Measurements from ENCODE around the gene RNASE3.
"Not testable (repeated sequence)": the region's sequence is repeated elsewhere in the genome, so short reads cannot be mapped to it uniquely, and the experiment has no call there.

RNASE3 gene

DNA sequence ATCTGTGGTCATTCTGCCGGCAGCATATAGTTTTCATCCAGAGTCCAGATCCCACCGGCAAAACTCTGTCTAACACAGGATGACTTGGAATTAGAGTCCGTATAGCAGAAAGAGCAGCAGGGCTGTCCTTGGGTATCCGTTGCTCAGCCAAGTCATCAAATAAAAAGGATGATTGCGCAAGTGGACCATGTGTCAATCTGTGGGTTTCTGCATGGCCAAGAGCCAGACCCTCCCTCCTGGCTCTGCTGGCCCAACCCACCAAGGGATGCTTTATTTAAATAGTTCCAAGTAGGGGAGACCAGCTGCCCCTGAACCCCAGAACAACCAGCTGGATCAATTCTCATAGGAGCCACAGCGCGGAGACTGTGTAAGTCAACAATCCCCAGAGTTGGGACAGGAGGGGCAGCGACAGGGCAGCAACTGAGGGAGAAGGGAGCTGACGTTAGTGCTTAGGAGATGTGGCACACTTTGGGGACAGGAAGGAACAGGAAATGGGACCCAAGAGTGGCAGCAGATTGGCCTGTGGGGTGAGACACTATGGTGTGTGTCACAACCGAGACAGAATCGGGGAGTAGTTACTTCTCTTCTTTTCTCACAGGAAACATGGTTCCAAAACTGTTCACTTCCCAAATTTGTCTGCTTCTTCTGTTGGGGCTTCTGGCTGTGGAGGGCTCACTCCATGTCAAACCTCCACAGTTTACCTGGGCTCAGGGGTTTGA, 28.0 kb downstream of the RNASE3 start:
- peak in 1 of 2 donors; percentile 22 for DNase-seq

DNA sequence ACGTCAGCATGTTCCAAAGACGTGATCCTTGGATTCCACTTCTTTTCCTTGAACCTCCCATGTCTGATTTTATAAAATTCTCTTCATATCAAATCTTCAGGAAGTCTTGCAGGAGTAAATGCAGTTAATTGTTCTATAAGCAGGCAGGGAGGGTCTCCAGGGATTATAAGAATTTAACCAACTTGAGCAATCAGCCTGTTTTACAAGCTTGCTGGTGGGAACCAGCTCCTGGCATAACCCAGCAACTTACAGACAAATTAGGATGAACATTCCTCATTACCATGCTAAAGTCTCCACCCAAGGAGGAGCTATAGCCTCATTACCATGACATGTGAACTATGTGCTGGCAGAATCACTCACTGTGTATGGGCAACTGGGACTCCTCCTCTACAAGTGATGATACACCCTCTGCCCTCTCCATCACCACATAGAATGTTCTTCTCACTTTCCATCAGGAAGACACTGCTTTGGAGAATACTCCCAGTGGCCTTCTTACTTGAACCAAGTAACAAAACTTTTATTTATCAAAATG, 32.6 kb downstream of the RNASE3 start:
- DNase-seq, result not testable (repeated sequence)

DNA sequence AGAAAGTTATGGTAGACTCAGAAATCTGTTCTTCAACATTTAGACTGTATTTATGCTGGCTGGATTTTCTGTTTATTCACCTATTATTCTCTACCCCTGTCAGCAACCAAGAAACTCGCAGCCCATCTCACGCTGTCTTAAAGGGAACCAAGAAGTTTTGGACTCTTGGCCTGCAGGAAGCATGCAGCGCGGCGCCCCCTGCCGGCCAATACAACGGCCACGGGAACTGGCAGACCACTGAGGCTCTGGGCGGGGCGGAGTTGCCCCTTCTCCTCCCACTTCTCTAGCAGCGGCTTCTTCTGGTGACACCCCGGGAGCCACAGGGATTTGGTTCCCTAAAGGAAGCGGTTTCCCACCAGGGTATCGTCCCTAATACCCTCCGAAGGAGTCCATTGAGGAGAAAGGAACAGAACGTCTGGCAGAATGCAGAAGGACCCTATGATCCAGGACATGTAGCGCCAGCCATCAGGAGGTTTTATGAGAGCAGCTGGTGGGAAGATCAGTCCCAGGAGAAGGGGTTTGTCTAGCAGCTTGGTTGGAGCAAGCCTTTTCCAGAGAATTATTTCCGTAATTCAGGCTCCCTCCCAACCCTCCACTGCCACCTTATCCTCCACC, 43.1 kb downstream of the RNASE3 start:
- DNase-seq, result peak in 1 of 2 donors; percentile 4

DNA sequence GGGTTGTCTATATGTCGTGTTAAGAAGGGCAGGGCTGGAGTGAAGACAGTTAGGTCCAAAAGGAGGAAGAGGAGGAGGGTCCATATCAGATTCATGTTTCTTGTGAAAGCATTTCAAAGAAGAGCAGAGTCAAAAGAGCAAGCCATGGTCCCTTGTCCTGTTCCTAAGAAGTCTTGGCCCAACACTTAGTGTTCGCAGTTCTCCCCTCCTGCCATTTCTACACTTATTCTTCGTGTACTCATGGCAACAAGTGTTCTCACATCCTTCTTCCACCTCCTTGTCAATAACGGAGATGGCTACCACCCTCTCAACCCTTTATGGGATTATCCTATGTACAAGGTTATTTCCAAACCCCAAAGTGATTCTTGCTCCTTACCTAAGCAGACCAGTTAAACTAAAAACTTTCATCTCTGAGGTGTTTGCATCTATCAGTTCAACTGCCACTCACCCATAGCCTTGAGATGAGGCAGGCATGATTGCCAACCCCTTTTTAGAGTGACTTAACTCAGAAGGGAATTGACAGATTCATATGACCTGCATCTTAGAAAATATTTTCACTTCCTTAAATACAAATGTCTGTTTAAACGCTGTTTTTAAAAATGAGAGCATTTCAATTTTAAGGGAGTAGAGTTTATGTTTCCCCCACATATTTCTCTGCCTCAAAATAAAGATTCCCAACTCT, 44.3 kb downstream of the RNASE3 start:
- DNase-seq, result no peak

All from hippocampal formation (tissue), 2 donors.